ENCODE measurements around the gene TSPAN3.

- no peak for TF ChIP-seq GABPA (IDR thresholded peaks at IDR 0.05; ENCODE audit: low read depth)
- TF ChIP-seq, protein P1, sequence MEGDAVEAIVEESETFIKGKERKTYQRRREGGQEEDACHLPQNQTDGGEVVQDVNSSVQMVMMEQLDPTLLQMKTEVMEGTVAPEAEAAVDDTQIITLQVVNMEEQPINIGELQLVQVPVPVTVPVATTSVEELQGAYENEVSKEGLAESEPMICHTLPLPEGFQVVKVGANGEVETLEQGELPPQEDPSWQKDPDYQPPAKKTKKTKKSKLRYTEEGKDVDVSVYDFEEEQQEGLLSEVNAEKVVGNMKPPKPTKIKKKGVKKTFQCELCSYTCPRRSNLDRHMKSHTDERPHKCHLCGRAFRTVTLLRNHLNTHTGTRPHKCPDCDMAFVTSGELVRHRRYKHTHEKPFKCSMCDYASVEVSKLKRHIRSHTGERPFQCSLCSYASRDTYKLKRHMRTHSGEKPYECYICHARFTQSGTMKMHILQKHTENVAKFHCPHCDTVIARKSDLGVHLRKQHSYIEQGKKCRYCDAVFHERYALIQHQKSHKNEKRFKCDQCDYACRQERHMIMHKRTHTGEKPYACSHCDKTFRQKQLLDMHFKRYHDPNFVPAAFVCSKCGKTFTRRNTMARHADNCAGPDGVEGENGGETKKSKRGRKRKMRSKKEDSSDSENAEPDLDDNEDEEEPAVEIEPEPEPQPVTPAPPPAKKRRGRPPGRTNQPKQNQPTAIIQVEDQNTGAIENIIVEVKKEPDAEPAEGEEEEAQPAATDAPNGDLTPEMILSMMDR (IDR thresholded peaks at IDR 0.05; ENCODE audit: insufficient read depth, low read length), result no peak
- TF ChIP-seq, protein P2, sequence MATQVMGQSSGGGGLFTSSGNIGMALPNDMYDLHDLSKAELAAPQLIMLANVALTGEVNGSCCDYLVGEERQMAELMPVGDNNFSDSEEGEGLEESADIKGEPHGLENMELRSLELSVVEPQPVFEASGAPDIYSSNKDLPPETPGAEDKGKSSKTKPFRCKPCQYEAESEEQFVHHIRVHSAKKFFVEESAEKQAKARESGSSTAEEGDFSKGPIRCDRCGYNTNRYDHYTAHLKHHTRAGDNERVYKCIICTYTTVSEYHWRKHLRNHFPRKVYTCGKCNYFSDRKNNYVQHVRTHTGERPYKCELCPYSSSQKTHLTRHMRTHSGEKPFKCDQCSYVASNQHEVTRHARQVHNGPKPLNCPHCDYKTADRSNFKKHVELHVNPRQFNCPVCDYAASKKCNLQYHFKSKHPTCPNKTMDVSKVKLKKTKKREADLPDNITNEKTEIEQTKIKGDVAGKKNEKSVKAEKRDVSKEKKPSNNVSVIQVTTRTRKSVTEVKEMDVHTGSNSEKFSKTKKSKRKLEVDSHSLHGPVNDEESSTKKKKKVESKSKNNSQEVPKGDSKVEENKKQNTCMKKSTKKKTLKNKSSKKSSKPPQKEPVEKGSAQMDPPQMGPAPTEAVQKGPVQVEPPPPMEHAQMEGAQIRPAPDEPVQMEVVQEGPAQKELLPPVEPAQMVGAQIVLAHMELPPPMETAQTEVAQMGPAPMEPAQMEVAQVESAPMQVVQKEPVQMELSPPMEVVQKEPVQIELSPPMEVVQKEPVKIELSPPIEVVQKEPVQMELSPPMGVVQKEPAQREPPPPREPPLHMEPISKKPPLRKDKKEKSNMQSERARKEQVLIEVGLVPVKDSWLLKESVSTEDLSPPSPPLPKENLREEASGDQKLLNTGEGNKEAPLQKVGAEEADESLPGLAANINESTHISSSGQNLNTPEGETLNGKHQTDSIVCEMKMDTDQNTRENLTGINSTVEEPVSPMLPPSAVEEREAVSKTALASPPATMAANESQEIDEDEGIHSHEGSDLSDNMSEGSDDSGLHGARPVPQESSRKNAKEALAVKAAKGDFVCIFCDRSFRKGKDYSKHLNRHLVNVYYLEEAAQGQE (IDR thresholded peaks at IDR 0.05; ENCODE audit: insufficient replicate concordance, low read depth), result no peak
- TF ChIP-seq POLR2AphosphoS5 (IDR thresholded peaks at IDR 0.05; ENCODE audit: low read depth), result no peak
- no peak for TF ChIP-seq SPI1 (IDR thresholded peaks at IDR 0.05; ENCODE audit: borderline replicate concordance, low read depth)
Observed at GRCh38 chr15:76998663-76999285, 72.1 kb downstream of the TSPAN3 start.
